Mesothelial cell of epicardium (in vitro differentiated cells): ENCODE results near the gene TGFBRAP1. TPM values are rescaled to one million over a fixed set of nuclear protein-coding genes. Genes with fewer than 3 reads are reported as not detected.
"Not testable (repeated sequence)": the region's sequence is repeated elsewhere in the genome, so short reads cannot be mapped to it uniquely, and the experiment has no call there.

Source experiments
- DNase-seq, 2 experiments: peaks; one replicate each; pipeline ENCODE4 v3.0.0; 2021; ENCODE audit warnings: low spot score in 2 of 2; ENCODE audit not compliant: unreplicated experiment in 2 of 2
- H3K27ac Mint-ChIP-seq: 2 replicates; pipeline ENCODE4 v1.8.0; 2021; ENCODE audit warnings: mixed read lengths
- H3K27me3 Mint-ChIP-seq: 2 replicates; pipeline ENCODE4 v1.8.0; 2021; ENCODE audit warnings: low read depth, mixed read lengths
- H3K36me3 Mint-ChIP-seq: 2 replicates; pipeline ENCODE4 v1.8.0; 2021; ENCODE audit warnings: mixed read lengths
- H3K4me1 Mint-ChIP-seq: 2 replicates; pipeline ENCODE4 v1.8.0; 2021; ENCODE audit warnings: mixed read lengths
- H3K4me3 Mint-ChIP-seq: 2 replicates; pipeline ENCODE4 v1.8.0; 2021; ENCODE audit warnings: mild to moderate bottlenecking, moderate library complexity, mixed read lengths
- H3K9me3 Mint-ChIP-seq: 2 replicates; pipeline ENCODE4 v1.8.0; 2021; ENCODE audit warnings: mixed read lengths
- CTCF ChIP-seq: fragments of 200-600 bp; sonication (generic); IDR thresholded peaks from one replicate; pipeline ENCODE4 v1.5.0; 2021; ENCODE audit warnings: antibody characterized with exemption; ENCODE audit not compliant: unreplicated experiment
- total RNA-seq: library from RNA; stranded (reverse); gene quantifications from 3 replicates; pipeline ENCODE4 v1.2.1, GENCODE V29; 2021

TGFBRAP1 gene
- total RNA-seq, 1 donor from 2014 or later = 23.6 TPM

GRCh38 chr2:105334211-105334610 is 4.7 kb upstream of the TGFBRAP1 start:
- Mint-ChIP-seq H3K4me3 (no peak overlapping the region), H3K9me3 (no peaks in the 10 kb centered on the region), H3K36me3 (no peaks in the 10 kb centered on the region), H3K4me1 (peaks cover 36% of the 10 kb centered on the region), H3K27ac (no peak overlapping the region), H3K27me3 (no peaks in the 10 kb centered on the region)
- no peak for DNase-seq
- TF ChIP-seq CTCF = no peak

- peak overlapping the region; percentile 85 for H3K4me3 Mint-ChIP-seq
- no peak for TF ChIP-seq CTCF
- no peaks in the 10 kb centered on the region for H3K9me3 Mint-ChIP-seq
- DNase-seq = no peak
- peak overlapping the region; percentile 99 for H3K27ac Mint-ChIP-seq
- H3K4me1 Mint-ChIP-seq = peaks cover 26% of the 10 kb centered on the region
- H3K27me3 Mint-ChIP-seq = no peaks in the 10 kb centered on the region
- H3K36me3 Mint-ChIP-seq = no peaks in the 10 kb centered on the region
Observed at GRCh38 chr2:105330681-105331375, 1.3 kb upstream of the TGFBRAP1 start.

GRCh38 chr2:105329197-105329554 is 359 bp downstream of the TGFBRAP1 start:
- no peaks in the 10 kb centered on the region for H3K9me3 Mint-ChIP-seq
- no peaks in the 10 kb centered on the region for H3K27me3 Mint-ChIP-seq
- H3K4me3 Mint-ChIP-seq = peak overlapping the region; percentile 84
- peaks cover 41% of the 10 kb centered on the region for H3K4me1 Mint-ChIP-seq
- no peak for TF ChIP-seq CTCF
- DNase-seq = no peak
- no peaks in the 10 kb centered on the region for H3K36me3 Mint-ChIP-seq
- peak overlapping the region; percentile 92 for H3K27ac Mint-ChIP-seq

- DNase-seq = no peak
- no peaks in the 10 kb centered on the region for H3K36me3 Mint-ChIP-seq
- no peak for TF ChIP-seq CTCF
- H3K4me3 Mint-ChIP-seq = peak overlapping the region; percentile 84
- H3K27ac Mint-ChIP-seq = peak overlapping the region; percentile 92
- no peaks in the 10 kb centered on the region for H3K9me3 Mint-ChIP-seq
- H3K27me3 Mint-ChIP-seq = no peaks in the 10 kb centered on the region
- peaks cover 43% of the 10 kb centered on the region for H3K4me1 Mint-ChIP-seq
Observed at GRCh38 chr2:105328281-105329196, 996 bp downstream of the TGFBRAP1 start.

GRCh38 chr2:105327690-105328089 is 1.8 kb downstream of the TGFBRAP1 start:
- no peaks in the 10 kb centered on the region for H3K36me3 Mint-ChIP-seq
- H3K4me3 Mint-ChIP-seq = peak overlapping the region; percentile 84
- H3K27ac Mint-ChIP-seq = peak overlapping the region; percentile 30
- peaks cover 43% of the 10 kb centered on the region for H3K4me1 Mint-ChIP-seq
- no peaks in the 10 kb centered on the region for H3K27me3 Mint-ChIP-seq
- no peaks in the 10 kb centered on the region for H3K9me3 Mint-ChIP-seq
- no peak for DNase-seq
- TF ChIP-seq CTCF = no peak

GRCh38 chr2:105327271-105327670 is 2.3 kb downstream of the TGFBRAP1 start:
- not testable (repeated sequence) for H3K9me3 Mint-ChIP-seq, H3K27ac Mint-ChIP-seq, H3K4me3 Mint-ChIP-seq, H3K36me3 Mint-ChIP-seq, DNase-seq, H3K27me3 Mint-ChIP-seq
- peaks cover 43% of the 10 kb centered on the region for H3K4me1 Mint-ChIP-seq
